HG02571 (cell line): Measurements from ENCODE around the gene UBE2F.
A peak's percentile ranks its signal among the peaks of the same experiment; 100 is the strongest.
"Not testable (repeated sequence)": the region's sequence is repeated elsewhere in the genome, so short reads cannot be mapped to it uniquely, and the experiment has no call there.

Experiments
- ATAC-seq: cut with Tn5 transposase; IDR thresholded peaks from one replicate; pipeline ENCODE4 v1.9.1; 2021; ENCODE audit warnings: mild to moderate bottlenecking, moderate library complexity; ENCODE audit not compliant: unreplicated experiment

UBE2F gene

DNA sequence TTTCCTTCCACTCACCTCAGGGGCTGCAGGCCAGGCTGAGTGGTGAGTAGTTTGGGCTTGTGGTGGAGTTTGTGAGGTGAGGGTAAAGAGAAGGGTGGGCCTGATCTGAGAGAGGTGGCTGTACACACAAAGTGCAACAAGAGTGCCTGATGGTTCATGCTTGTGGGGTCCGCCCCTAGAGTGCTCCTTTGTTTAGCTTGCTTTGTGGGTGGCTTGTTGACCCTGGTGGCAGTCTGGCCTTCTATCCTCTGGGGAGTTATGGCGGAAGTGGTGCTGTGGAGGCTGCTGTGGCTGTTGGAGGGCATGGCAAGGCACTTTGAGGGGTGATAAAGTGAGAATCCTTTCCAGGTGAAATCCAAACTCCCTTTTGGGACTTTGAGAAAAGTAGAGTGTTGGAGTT, 10.6 kb downstream of the UBE2F start:
- no peak for ATAC-seq

DNA sequence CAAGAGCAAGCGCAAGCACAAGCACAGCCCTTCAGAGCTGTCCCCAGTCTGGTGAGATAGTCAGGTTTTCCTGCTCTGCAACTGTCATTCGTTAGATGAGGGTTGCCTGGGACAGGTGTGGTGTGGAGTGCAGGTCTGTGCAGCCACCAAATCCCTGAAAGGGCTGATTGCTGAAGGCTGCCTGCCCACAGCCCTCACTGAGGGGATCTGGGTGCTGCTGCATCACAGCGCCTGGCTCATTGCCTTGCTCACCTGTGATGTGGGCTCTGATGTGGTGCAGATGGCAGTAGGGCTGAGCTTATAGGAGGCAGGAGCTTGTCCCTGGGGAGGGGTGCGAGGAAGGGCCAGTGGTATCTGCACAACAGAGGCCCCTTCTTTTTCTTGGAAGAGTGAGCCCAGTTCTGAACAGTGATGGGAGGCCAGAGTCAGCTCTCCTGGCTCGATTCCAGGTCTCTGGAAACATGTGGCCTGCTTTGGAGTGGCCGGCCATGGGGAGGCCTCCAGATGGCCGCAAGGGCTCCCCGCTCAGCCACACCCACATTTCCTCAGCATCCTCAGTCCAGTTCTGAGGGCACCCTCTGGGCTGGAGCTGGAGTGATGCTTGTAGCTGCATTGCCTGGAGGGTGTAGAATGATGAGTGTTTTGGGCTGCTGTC, 11.4 kb downstream of the UBE2F start:
- no peak for ATAC-seq

DNA sequence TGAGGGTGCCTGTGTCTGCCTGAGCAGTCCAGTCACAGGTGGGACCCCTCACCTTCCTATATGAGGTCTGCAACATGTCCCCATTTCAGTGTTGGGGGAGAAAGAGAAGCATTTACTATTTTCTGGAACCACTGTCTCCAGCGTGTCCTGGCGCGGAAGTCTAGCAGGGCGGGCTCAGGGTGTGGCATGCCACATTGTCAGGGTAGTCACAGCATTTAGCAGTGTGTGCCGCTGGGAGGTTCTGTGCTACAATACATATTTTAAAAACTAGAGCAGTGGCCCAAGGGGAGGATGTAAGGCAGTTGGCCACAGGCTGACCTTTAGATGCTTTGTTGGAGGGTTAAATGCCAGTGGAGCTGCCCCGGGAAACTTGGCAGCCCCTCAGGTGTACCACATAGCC, 12.5 kb downstream of the UBE2F start:
- no peak for ATAC-seq

DNA sequence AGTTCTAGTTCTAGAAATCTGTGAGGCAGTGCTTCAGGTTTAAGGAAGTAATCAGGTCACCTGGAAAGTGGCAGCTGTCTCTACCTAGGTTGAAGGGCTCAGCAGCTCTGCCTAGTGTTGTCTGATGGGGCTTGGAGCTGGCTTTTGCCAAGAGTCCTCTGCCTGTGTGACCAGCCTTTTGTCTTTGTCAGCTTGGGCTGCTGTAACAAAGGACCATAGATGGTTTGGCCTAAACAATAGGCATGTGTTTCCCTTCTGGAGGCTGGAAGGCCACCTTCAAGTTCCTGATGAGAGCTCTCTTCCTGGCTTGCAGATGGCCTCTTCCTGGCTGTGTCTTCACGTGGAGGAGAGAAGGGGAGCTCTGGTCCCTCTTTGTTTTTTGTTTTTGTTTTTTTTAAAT, 13.3 kb downstream of the UBE2F start:
- no peak for ATAC-seq

DNA sequence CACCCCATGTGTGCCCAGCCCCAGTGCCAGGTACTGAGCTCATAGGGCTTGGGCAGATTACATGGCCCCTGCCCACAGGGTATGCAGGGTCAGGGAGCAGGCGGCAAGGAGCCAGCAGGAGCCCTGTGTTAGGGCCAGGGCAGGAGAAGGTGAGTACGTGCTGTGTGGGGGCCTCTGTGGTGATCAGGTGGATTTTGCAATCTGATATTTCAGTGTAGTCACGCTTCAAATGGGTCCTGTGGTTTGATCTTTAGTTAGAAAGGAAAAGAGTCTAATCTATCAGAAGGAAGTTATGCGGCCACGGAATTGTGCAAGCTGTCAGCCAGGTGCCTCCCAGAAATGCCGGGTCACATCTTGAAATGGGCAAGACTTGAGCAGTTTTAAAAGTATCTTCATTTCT, 13.9 kb downstream of the UBE2F start:
- no peak for ATAC-seq

DNA sequence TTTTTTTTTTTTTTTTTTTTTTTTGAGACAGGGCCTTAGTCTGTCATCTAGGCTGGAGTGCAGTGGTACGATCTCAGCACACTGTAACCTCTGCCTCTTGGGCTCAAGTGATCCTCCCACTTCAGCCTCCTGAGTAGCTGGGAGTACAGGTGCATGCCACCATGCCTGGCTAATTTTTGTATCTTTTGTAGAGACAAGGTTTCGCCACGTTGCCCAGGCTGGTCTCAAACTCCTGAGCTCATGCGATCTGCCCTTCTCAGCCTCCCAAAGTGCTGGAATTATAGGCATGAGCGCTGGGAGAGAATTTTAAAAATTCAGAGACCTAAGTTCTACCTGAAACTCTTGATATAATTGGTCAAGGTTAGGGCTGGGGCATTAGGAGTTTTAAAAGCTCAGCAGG, 14.8 kb downstream of the UBE2F start:
- not testable (repeated sequence) for ATAC-seq

DNA sequence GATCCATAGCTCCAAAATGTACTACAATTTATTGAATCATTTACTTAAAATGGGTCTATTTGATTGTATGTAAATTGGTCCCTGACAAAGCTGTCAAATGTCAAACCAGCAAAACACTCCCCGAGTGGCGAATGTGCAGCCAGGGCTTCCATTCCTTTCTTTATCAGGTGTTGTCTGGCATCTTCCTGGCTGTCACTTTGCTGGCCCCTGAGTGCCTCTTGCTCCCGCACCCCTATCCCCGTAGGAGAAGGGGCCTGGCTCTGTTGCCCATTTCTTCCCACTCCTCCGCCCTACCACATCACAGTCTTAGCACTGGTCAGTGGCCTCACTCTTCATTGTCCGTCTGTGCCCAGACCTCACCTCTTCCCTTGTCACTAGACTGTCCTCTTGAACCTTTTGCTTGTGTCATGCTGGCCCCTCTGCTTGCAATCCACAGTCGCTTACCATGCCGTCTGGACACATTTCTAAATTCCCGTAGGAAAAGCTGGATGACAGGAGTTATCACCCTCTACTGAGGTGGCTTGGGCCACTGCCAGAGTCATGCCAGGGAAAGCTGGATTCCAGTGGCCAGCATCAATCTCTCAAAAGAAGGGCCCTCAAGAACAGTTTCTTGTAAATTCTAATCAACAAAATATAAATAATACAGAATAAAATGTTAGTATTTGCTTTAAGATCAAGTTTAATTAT, 15.4 kb downstream of the UBE2F start:
- ATAC-seq: no peak

DNA sequence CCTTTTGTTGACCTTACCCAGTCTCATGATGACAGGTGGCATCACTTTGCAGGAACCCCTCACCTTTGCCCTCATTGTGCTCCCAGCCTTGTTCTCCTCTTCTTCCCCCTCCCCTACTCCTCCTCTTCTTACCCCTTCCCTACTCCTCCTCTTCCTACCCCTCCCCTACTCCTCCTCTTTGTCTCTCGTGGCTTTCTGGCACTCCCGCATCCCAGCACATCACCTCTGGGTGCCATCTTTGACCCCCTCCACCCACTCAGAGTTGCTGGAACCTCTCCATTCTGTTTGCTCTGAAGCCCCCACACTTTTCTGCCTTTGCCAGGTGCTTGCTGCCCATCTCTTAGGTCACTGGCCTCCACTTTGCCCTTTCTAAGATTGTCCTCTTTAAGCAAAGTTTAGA, 17.1 kb downstream of the UBE2F start:
- no peak for ATAC-seq

DNA sequence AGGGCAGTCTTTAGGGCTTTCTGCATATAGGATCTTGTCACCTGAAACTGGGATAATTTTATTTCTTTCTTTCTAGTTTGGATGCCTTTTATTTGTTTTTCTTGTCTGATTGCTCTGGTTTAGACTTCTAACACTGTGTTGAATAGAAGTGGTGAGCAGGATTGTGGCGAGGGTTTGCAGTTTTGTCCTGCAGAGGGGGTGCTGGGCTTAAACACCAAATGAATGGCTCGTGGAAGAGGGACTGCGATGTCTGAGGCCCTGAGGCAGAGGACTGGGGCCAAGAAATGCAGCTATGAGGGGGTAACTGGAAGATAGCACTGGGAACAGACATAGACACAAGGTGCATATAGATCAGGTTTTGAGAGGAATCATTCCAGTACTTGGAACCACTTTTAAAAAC, 20.5 kb downstream of the UBE2F start:
- ATAC-seq: no peak

DNA sequence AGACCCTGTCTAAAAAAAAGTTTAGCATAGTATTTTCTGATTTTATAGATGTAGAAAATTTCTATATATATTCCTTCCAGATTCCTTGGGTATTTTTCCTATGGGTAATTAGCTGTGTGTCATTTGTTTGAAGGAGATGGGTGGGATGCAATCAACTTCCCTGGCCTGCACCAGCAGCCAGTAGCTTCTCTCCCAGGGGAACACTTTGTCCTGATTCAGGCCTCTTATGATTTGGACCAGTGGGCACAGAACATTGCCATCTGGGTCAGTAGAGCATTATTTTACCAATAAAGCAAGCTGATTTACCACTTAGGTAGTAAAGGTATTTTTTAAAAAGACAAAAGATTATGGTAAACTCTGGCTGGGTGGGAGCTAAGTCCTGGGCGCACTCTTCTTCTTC, 26.9 kb downstream of the UBE2F start:
- ATAC-seq: no peak

DNA sequence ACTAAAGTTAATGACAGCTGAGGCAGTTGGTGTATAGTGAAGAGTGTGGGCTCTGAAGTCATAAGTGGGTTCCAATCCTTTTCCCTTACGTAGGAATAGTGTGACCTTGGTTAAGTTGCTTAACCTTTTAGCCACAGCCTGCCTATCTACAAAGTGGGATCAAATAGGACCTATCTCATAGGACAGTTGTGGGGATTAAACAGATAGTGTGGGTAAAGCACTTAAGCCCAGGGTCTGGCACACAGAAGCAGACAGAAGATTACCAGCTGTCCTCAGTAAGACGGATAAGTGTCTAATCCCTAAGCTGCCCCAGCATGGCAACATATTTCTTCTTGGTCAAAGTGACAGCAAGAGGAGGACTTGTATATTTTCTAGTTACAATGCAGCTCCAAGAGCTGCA, 28.2 kb downstream of the UBE2F start:
- ATAC-seq: no peak

DNA sequence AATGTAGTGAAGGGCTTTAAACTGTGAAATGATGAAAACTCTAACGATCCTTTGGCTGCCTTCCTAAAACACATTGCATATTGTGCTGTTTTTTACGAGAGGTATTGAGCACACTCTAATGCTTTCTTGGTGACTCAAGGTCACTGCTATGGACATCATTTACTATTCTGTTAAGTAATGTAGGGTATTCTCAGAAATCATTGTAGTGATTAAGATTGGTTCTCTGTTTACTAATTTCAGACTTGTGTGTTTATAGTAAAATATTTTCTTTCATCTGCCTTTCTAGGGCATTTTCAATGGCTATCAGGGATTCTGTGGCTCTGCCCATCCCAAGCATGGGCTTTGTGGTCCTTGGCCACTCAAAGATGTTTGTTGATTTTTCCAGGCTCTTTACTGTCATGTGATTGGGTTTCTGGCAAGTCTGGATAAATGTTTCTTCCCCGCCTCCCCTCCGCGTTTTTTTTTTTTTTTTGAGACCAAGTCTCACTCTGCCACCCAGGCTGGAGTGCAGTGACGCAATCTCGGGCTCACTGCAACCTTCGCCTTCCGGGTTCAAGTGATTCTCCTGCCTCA, 29.3 kb downstream of the UBE2F start:
- ATAC-seq: no peak

DNA sequence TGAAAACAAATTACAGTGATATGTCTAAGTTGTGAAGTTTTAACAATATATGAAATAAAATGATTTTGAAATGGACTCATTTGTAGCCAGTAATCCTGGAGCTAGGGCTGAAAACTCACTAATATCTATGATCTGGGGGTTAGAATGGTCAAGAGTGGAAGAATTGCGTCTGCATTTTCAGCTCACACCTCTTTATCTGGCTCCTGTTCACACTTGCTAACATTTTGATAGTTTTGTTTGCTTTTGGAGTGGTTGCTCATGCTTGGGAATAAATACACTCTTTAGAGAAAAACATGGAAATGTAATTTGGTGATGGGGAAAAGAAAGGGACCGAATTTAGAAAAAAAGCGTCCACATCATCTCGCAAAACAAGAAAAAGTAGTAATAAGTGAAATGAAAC, 30.7 kb downstream of the UBE2F start:
- no peak for ATAC-seq

DNA sequence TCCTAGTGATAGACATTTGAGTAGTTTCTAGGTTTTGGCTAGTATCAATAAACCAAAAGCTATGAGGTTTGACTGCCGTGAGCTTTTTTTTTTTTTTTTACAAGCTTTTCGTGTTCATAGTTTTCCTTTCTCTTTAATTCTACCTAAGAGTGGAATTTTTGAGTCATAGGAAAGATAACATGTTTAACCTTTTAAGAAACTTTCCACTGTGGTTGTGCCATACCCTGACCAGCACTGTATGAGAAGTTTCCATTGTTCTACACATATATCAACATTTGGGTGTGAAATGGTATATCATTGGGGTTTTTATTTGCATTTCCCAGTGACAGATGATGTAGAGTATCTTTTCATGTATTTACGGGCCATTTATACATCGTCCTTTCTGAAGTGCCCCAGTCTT, 31.7 kb downstream of the UBE2F start:
- ATAC-seq: peak; percentile 91

DNA sequence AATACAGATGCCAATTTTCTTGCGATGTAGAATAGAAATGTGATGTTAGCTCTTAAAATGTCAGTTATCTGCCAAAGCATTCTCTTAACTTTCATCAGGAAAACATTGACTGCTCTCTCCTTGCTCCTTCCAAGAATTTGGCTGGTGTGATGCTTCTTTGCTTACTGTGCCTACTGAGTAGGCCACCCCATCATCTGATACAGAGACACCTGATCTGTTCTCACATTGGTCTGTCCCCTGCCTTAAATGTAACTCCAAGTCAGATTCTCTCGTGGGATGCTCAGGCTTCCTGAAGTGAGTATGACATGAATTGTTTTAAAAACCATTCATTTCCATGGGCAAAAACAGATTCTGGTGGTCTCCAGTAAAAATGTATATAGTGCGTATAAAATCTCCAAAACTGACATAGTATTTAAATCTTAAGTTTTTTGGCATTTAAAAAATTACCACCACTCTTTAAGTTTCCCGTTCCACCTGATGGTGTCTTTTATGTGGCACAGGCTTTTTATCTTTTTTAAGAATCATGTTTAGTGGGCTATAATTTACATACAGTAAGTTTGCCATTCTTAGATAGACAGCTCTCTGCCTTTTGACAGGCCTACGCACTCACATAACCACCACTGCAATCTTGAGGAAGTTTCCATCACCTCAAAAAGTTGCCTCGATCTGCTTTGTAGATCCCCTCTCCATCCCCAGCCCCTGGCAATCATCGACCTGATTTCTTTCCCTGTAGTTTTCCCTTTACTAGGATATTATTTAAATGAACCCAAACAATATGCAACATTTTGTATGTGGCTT, 36.6 kb downstream of the UBE2F start:
- ATAC-seq: no peak

DNA sequence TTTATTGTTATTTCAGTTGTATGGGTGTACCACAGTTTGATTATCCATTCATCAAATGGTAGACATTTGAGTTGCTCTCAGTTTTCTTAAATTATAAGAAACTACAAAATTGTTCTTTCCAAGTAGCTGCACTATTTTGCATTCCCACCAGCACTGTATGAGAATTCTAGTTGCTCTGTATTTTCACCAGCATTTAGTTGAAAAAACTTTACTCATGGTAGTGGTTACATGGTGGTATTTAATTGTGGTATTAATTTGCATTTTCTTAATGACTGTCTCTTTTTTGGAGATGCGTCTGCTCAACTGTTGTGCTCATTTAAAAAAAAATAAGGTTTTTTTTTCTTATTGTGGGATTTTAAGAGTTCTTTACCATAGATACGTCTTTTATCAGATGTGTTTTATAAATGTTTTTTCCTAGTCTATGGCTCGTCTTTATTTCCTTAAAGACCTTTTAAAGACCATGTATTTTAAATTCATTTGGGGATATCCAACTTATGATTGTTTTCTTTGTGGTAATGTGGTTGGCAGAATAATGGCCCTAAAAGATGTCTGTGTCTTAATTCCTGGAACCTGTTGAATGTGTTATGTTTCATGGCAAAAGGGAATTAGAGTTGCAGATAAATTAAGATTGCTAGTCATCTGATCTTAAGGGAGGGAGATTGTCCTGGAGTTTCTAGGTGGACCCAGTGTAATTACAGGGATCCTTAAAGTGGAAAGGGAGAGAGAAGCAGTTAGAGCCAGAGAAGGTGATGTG, 37.4 kb downstream of the UBE2F start:
- no peak for ATAC-seq

DNA sequence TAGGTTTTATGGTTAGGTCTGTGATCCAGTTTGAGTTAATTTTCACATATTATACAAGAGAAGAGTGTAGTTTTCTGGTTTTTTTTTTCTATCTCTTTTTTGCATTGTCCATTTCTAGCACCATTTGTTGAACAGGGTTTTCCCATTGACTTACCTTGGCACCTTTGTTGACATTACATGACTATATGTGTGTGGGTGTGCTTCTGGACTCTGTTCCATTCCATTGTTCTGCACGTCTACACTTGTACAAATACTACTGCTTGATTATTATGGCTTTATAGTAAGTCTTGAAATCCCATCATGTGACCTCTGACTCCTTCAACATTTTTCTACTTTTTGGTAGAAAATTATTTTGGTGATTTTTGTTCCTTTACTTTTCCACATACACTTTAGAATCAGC, 38.7 kb downstream of the UBE2F start:
- ATAC-seq: no peak

DNA sequence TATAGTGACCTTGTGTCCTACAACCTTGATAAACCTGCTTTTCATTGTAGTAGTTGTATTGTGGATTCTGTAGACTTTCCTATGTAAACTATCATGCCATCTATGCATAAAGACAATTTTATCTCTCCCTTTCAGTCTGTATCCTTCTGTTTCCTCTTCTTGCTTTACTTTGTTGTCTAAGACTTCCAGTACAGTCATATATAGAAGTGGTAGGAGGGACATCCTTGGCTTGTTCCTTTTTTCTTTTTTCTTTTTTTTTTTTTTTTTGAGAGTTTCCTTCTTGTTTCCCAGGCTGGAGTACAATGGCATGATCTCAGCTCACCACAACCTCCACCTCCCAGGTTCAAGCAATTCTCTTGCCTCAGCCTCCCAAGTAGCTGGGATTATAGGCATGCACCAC, 39.7 kb downstream of the UBE2F start:
- ATAC-seq: no peak

DNA sequence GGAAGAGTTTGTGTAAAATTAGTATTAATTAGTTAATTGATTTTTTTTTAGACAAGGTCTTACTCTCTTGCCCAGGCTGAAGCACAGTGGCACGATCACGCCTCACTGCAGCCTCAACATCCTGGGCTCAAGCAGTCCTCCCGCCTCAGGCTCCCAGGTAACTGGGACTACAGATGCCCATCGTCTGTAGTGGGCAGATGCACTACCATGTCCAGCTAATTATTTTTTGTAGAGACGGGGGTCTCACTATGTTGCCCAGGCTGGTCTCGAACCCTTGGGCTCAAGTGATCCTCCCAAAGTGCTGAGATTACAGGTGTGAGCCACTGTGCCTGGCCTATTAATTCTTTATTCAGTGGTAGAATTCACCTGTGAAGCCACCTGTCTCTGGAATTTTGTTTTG, 41.1 kb downstream of the UBE2F start:
- no peak for ATAC-seq

DNA sequence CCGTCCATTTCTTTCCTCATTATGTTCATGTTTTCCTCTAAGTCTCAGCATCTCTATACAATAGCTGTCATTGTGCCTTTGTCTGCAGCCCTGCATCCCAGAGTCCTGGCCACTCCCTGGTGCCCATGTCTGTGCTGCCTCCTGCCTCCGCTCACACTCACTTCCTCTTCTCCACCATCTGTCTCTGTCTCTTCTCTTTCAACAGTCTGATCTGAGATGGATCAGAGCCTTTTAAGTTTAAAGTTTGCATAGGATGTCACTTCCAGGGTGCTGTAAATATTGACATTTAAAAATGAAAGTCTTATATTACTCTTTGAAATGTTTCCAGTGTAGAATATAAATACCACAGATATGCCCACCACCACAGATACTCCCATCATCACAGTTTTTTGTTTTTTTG, 42.7 kb downstream of the UBE2F start:
- no peak for ATAC-seq

DNA sequence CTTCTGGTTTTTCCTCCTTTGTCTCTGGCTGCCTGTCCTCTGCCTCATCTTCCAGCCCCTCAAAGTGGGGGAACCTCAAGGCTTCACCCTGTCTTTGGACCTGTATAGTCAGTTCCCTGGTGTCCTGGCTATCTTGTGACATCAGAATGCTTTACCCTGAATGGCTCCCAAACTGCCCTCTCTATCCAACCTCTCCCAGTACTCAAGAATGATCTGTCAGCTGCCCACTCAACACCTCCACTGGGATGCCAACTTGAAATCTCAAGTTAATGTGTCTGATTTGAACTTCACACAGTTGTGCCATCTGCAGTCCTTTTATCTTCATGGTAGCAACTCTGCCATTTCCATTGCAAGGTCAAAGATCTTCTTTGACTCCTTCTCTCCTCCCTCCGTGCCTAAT, 43.8 kb downstream of the UBE2F start:
- ATAC-seq: no peak
